Type B pancreatic cell (in vitro differentiated cells): ENCODE measurements around the gene KITLG. TPM values are rescaled to one million over a fixed set of nuclear protein-coding genes. Genes with fewer than 3 reads are reported as not detected.

Experiments
- DNase-seq: peaks from one replicate; pipeline ENCODE4 v3.0.0; 2021; ENCODE audit warnings: mixed read lengths; ENCODE audit not compliant: unreplicated experiment; ENCODE audit errors: extremely low spot score
- H3K27ac Mint-ChIP-seq: 2 replicates; pipeline ENCODE4 v1.8.0; 2021; ENCODE audit warnings: mild to moderate bottlenecking, mixed read lengths
- H3K27me3 Mint-ChIP-seq: 2 replicates; pipeline ENCODE4 v1.8.0; 2021; ENCODE audit warnings: mixed read lengths
- H3K36me3 Mint-ChIP-seq: 2 replicates; pipeline ENCODE4 v1.8.0; 2021; ENCODE audit warnings: mixed read lengths
- H3K4me1 Mint-ChIP-seq: one replicate; pipeline ENCODE4 v1.8.0; 2021; ENCODE audit warnings: mixed read lengths; ENCODE audit not compliant: unreplicated experiment
- H3K4me3 Mint-ChIP-seq: 2 replicates; pipeline ENCODE4 v1.8.0; 2021; ENCODE audit warnings: mild to moderate bottlenecking, mixed read lengths
- H3K9me3 Mint-ChIP-seq: 2 replicates; pipeline ENCODE4 v1.8.0; 2021; ENCODE audit warnings: mixed read lengths
- CTCF ChIP-seq: fragments of 200-600 bp; sonication (generic); conservative IDR thresholded peaks from 2 replicates; pipeline ENCODE4 v1.5.0; 2021; ENCODE audit warnings: antibody characterized with exemption, mild to moderate bottlenecking
- total RNA-seq: library from RNA; stranded (reverse); gene quantifications from 2 replicates; pipeline ENCODE4 v1.2.1, GENCODE V29; 2021; ENCODE audit warnings: low replicate concordance

The KITLG gene
- total RNA-seq, 1 donor from 2014 or later, result 35.6 TPM

GRCh38 chr12:88453323-88453722, 126.9 kb downstream of the KITLG start:
- no peak for TF ChIP-seq CTCF
- H3K27me3 Mint-ChIP-seq, result no peaks in the 10 kb centered on the region

GRCh38 chr12:88451205-88451604, 129.1 kb downstream of the KITLG start:
- no peaks in the 10 kb centered on the region for H3K9me3 Mint-ChIP-seq
- no peaks in the 10 kb centered on the region for H3K27me3 Mint-ChIP-seq
- DNase-seq, result no peak
- no peak for TF ChIP-seq CTCF
- peaks cover 11% of the 10 kb centered on the region for H3K4me1 Mint-ChIP-seq
- no peak overlapping the region for H3K27ac Mint-ChIP-seq
- H3K36me3 Mint-ChIP-seq, result no peaks in the 10 kb centered on the region
- no peak overlapping the region for H3K4me3 Mint-ChIP-seq

More at GRCh38 chr12:88453323-88453722, 126.9 kb downstream of the KITLG start:
- Mint-ChIP-seq H3K4me1 (peaks cover 7% of the 10 kb centered on the region), H3K4me3 (no peak overlapping the region), H3K36me3 (no peaks in the 10 kb centered on the region), H3K27ac (no peak overlapping the region), H3K9me3 (no peaks in the 10 kb centered on the region)
- no peak for DNase-seq

GRCh38 chr12:88450136-88450535, 130.1 kb downstream of the KITLG start:
- Mint-ChIP-seq H3K27ac (no peak overlapping the region), H3K4me3 (no peak overlapping the region), H3K9me3 (no peaks in the 10 kb centered on the region), H3K4me1 (peaks cover 15% of the 10 kb centered on the region), H3K36me3 (no peaks in the 10 kb centered on the region), H3K27me3 (no peaks in the 10 kb centered on the region)
- no peak for DNase-seq
- TF ChIP-seq CTCF, result no peak

GRCh38 chr12:88448337-88448915, 131.8 kb downstream of the KITLG start:
- DNase-seq, result no peak
- no peaks in the 10 kb centered on the region for H3K36me3 Mint-ChIP-seq
- H3K9me3 Mint-ChIP-seq, result no peaks in the 10 kb centered on the region
- H3K4me1 Mint-ChIP-seq, result peaks cover 15% of the 10 kb centered on the region
- H3K27ac Mint-ChIP-seq, result no peak overlapping the region
- TF ChIP-seq CTCF, result no peak
- H3K4me3 Mint-ChIP-seq, result no peak overlapping the region
- no peaks in the 10 kb centered on the region for H3K27me3 Mint-ChIP-seq

GRCh38 chr12:88445705-88446394, 134.4 kb downstream of the KITLG start:
- no peaks in the 10 kb centered on the region for H3K27me3 Mint-ChIP-seq
- no peaks in the 10 kb centered on the region for H3K9me3 Mint-ChIP-seq
- TF ChIP-seq CTCF, result no peak
- H3K36me3 Mint-ChIP-seq, result no peaks in the 10 kb centered on the region
- DNase-seq, result no peak
- peaks cover 15% of the 10 kb centered on the region for H3K4me1 Mint-ChIP-seq
- H3K4me3 Mint-ChIP-seq, result no peak overlapping the region
- H3K27ac Mint-ChIP-seq, result no peak overlapping the region
